ENCODE results near the gene BCAR1. TPM values are rescaled to one million over a fixed set of nuclear protein-coding genes. Genes with fewer than 3 reads are reported as not detected.

The BCAR1 gene
- total and polyA plus RNA-seq, 2 of the 13 experiments (the other 11 are each of a cell fraction or from before 2014, with no cell fraction given): 48.1 to 51.7 TPM

DNA sequence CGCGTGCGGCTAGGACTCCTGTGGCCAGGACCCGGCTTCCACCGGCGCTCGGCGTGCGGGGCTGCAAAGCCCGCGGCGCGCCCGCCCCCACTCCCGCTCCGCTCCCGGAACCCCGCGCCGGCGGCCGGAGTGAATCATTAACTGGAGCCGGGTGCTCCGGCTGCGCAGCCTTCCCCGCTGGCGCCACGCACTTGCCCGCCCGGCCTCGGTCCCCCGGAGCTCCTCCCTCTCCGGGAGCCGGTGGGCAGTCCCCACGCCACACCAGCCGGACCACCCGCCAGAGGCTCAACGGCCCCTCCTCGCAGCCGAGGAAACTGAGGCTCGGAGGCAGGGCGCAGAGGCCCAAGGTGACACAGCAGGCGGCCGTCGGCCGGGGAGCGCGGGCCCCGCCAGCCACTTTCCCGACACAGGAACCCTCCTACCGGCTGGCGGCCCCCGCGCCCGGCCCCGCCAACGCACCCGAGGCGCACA is 580 bp downstream of the BCAR1 start (continued):
- TF ChIP-seq, protein P1, sequence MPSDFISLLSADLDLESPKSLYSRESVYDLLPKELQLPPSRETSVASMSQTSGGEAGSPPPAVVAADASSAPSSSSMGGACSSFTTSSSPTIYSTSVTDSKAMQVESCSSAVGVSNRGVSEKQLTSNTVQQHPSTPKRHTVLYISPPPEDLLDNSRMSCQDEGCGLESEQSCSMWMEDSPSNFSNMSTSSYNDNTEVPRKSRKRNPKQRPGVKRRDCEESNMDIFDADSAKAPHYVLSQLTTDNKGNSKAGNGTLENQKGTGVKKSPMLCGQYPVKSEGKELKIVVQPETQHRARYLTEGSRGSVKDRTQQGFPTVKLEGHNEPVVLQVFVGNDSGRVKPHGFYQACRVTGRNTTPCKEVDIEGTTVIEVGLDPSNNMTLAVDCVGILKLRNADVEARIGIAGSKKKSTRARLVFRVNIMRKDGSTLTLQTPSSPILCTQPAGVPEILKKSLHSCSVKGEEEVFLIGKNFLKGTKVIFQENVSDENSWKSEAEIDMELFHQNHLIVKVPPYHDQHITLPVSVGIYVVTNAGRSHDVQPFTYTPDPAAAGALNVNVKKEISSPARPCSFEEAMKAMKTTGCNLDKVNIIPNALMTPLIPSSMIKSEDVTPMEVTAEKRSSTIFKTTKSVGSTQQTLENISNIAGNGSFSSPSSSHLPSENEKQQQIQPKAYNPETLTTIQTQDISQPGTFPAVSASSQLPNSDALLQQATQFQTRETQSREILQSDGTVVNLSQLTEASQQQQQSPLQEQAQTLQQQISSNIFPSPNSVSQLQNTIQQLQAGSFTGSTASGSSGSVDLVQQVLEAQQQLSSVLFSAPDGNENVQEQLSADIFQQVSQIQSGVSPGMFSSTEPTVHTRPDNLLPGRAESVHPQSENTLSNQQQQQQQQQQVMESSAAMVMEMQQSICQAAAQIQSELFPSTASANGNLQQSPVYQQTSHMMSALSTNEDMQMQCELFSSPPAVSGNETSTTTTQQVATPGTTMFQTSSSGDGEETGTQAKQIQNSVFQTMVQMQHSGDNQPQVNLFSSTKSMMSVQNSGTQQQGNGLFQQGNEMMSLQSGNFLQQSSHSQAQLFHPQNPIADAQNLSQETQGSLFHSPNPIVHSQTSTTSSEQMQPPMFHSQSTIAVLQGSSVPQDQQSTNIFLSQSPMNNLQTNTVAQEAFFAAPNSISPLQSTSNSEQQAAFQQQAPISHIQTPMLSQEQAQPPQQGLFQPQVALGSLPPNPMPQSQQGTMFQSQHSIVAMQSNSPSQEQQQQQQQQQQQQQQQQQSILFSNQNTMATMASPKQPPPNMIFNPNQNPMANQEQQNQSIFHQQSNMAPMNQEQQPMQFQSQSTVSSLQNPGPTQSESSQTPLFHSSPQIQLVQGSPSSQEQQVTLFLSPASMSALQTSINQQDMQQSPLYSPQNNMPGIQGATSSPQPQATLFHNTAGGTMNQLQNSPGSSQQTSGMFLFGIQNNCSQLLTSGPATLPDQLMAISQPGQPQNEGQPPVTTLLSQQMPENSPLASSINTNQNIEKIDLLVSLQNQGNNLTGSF (CRISPR knock-in tag; IDR thresholded peaks at IDR 0.05): 0 out of 2 replicates have a peak, but pooled peaks have one; percentile 14
- TF ChIP-seq SOX5 (CRISPR knock-in tag; IDR thresholded peaks at IDR 0.05; ENCODE audit: borderline replicate concordance) (peak; percentile 23; the same call in 1 of the 2 replicates), SAFB2 (CRISPR knock-in tag; IDR thresholded peaks at IDR 0.05; ENCODE audit: borderline replicate concordance, low read depth) (peak; percentile 88), JUND (CRISPR knock-in tag; IDR thresholded peaks at IDR 0.05) (no peak), NCOA1 (CRISPR knock-in tag; IDR thresholded peaks at IDR 0.05) (peak; percentile 86; the same call in 1 of the 2 replicates), ZNF207 (IDR thresholded peaks at IDR 0.05; ENCODE audit: borderline replicate concordance) (no peak), MXI1 (IDR thresholded peaks at IDR 0.05; ENCODE audit: borderline replicate concordance, low read depth, low read length) (peak; percentile 77; the same call in 1 of the 3 replicates), ZNF510 (CRISPR knock-in tag; IDR thresholded peaks at IDR 0.05; ENCODE audit: low read depth) (peak; percentile 51; the same call in 1 of the 2 replicates), KLF15 (CRISPR knock-in tag; IDR thresholded peaks at IDR 0.05; ENCODE audit: borderline replicate concordance) (no peak), CHD2 (IDR thresholded peaks at IDR 0.05; ENCODE audit: low read depth, low read length) (peak; percentile 9), KDM2A (CRISPR knock-in tag; IDR thresholded peaks at IDR 0.05; ENCODE audit: borderline replicate concordance, low read depth) (peak; percentile 89), U2AF1 (optimal IDR thresholded peaks at IDR 0.05; ENCODE audit: low read depth, low read length) (peak; percentile 28), ZNF121 (CRISPR knock-in tag; IDR thresholded peaks at IDR 0.05) (0 out of 2 replicates have a peak, but pooled peaks have one; percentile 27), DR1 (CRISPR knock-in tag; IDR thresholded peaks at IDR 0.05) (no peak; the same call in none of the 2 replicates), PHF21A (CRISPR knock-in tag; IDR thresholded peaks at IDR 0.05) (peak; percentile 84)
- TF ChIP-seq, protein P2, sequence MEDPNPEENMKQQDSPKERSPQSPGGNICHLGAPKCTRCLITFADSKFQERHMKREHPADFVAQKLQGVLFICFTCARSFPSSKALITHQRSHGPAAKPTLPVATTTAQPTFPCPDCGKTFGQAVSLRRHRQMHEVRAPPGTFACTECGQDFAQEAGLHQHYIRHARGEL (CRISPR knock-in tag; IDR thresholded peaks at IDR 0.05): no peak
- TF ChIP-seq, protein P3, sequence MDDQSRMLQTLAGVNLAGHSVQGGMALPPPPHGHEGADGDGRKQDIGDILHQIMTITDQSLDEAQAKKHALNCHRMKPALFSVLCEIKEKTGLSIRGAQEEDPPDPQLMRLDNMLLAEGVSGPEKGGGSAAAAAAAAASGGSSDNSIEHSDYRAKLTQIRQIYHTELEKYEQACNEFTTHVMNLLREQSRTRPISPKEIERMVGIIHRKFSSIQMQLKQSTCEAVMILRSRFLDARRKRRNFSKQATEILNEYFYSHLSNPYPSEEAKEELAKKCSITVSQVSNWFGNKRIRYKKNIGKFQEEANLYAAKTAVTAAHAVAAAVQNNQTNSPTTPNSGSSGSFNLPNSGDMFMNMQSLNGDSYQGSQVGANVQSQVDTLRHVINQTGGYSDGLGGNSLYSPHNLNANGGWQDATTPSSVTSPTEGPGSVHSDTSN (CRISPR knock-in tag; IDR thresholded peaks at IDR 0.05; ENCODE audit: borderline replicate concordance): peak; percentile 36; the same call in 1 of the 2 replicates
- TF ChIP-seq, protein P4, sequence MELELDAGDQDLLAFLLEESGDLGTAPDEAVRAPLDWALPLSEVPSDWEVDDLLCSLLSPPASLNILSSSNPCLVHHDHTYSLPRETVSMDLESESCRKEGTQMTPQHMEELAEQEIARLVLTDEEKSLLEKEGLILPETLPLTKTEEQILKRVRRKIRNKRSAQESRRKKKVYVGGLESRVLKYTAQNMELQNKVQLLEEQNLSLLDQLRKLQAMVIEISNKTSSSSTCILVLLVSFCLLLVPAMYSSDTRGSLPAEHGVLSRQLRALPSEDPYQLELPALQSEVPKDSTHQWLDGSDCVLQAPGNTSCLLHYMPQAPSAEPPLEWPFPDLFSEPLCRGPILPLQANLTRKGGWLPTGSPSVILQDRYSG (CRISPR knock-in tag; IDR thresholded peaks at IDR 0.05): peak; percentile 59; the same call in 1 of the 2 replicates
- TF ChIP-seq, protein P5, sequence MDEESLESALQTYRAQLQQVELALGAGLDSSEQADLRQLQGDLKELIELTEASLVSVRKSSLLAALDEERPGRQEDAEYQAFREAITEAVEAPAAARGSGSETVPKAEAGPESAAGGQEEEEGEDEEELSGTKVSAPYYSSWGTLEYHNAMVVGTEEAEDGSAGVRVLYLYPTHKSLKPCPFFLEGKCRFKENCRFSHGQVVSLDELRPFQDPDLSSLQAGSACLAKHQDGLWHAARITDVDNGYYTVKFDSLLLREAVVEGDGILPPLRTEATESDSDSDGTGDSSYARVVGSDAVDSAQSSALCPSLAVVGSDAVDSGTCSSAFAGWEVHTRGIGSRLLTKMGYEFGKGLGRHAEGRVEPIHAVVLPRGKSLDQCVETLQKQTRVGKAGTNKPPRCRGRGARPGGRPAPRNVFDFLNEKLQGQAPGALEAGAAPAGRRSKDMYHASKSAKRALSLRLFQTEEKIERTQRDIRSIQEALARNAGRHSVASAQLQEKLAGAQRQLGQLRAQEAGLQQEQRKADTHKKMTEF (CRISPR knock-in tag; IDR thresholded peaks at IDR 0.05): peak; percentile 79
- TF ChIP-seq, protein P6, sequence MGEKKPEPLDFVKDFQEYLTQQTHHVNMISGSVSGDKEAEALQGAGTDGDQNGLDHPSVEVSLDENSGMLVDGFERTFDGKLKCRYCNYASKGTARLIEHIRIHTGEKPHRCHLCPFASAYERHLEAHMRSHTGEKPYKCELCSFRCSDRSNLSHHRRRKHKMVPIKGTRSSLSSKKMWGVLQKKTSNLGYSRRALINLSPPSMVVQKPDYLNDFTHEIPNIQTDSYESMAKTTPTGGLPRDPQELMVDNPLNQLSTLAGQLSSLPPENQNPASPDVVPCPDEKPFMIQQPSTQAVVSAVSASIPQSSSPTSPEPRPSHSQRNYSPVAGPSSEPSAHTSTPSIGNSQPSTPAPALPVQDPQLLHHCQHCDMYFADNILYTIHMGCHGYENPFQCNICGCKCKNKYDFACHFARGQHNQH (CRISPR knock-in tag; IDR thresholded peaks at IDR 0.05): peak; percentile 56; the same call in 1 of the 2 replicates

Measured in HepG2 (cell line).